Testis (tissue), 2 donors: ENCODE data around the gene POLR1G.

Experiments used
- CTCF ChIP-seq, 3 experiments: fragments of 450-650 bp in 2 of 3; fragments of 200-600 bp in 1 of 3; sonication (generic) in 1 of 3; IDR thresholded peaks; one replicate each; pipeline ENCODE4 v1.5.1; 2016 to 2019; ENCODE audit warnings: antibody characterized with exemption in 3 of 3, mild to moderate bottlenecking in 2 of 3, moderate library complexity in 1 of 3
- POLR2A ChIP-seq: fragments of 450-650 bp; IDR thresholded peaks from one replicate; pipeline ENCODE4 v1.6.1; 2017; ENCODE audit warnings: antibody characterized with exemption, mild to moderate bottlenecking, moderate library complexity

- TF ChIP-seq POLR2A (no peak), CTCF (IDR thresholded peaks at IDR 0.05) (no peak)
Measured at GRCh38 chr19:45413497-45413896, 7.1 kb downstream of the POLR1G start.
